Liver (tissue), 9 donors: ENCODE measurements around the gene SOX8. TPM values are rescaled to one million over a fixed set of nuclear protein-coding genes. Genes with fewer than 3 reads are reported as not detected.

Source experiments
- DNase-seq: peaks from one replicate; pipeline ENCODE4 v3.0.0-alpha.2; 2017; ENCODE audit warnings: low spot score
- H3K27ac ChIP-seq, 2 donors: one replicate each; pipeline ENCODE4 v1.7.0; 2013; ENCODE audit warnings: inconsistent platforms in 2 of 2, low read length in 2 of 2, control low read depth in 1 of 2, low read depth in 1 of 2, mild to moderate bottlenecking in 1 of 2
- H3K27me3 ChIP-seq, 4 donors: one replicate each; pipeline versions ENCODE4 v1.6.1 to v1.7.0; 2013; ENCODE audit warnings: low read length in 3 of 4, inconsistent platforms in 1 of 4, mild to moderate bottlenecking in 1 of 4, moderate library complexity in 1 of 4; ENCODE audit not compliant: control insufficient read depth in 4 of 4, insufficient read depth in 4 of 4
- H3K36me3 ChIP-seq, 4 donors: one replicate each; pipeline versions ENCODE4 v1.6.1 to v1.7.0; 2013; ENCODE audit warnings: low read length in 3 of 4, mild to moderate bottlenecking in 3 of 4, low read depth in 1 of 4, moderate library complexity in 1 of 4; ENCODE audit not compliant: control insufficient read depth in 4 of 4, insufficient read depth in 3 of 4
- H3K4me1 ChIP-seq, 4 donors: one replicate each; pipeline versions ENCODE4 v1.6.1 to v1.7.0; 2013; ENCODE audit warnings: low read length in 3 of 4, mild to moderate bottlenecking in 3 of 4, moderate library complexity in 1 of 4; ENCODE audit not compliant: control insufficient read depth in 4 of 4, insufficient read depth in 4 of 4
- H3K4me3 ChIP-seq, 3 donors: one replicate each; pipeline versions ENCODE4 v1.6.1 to v1.7.0; 2013; ENCODE audit warnings: low read length in 3 of 3, control low read depth in 1 of 3, low read depth in 1 of 3, mild to moderate bottlenecking in 1 of 3
- H3K9ac ChIP-seq, 2 donors: one replicate each; pipeline ENCODE4 v1.7.0; 2013; ENCODE audit warnings: low read length in 2 of 2, mild to moderate bottlenecking in 2 of 2, moderate library complexity in 2 of 2, control low read depth in 1 of 2, low read depth in 1 of 2
- H3K9me3 ChIP-seq, 4 donors: one replicate each; pipeline versions ENCODE4 v1.6.1 to v1.7.0; 2013; ENCODE audit warnings: low read length in 3 of 4; ENCODE audit not compliant: control insufficient read depth in 4 of 4
- ATF3 ChIP-seq: IDR thresholded peaks from 2 replicates; pipeline ENCODE4 v1.6.1; 2016; ENCODE audit warnings: antibody characterized with exemption
- CTCF ChIP-seq: fragments of 150-350 bp; IDR thresholded peaks from 2 replicates; pipeline ENCODE4 v1.5.1; 2017; ENCODE audit warnings: improper control_type of control experiment, low read depth, low read length; ENCODE audit not compliant: missing input control
- EGR1 ChIP-seq, 2 donors: IDR thresholded peaks; 2 replicates each; pipeline ENCODE4 v1.6.1; 2016 to 2018; ENCODE audit warnings: antibody characterized with exemption in 2 of 2, low read depth in 2 of 2
- FOXA1 ChIP-seq: IDR thresholded peaks from 2 replicates; pipeline ENCODE4 v1.6.1; 2016; ENCODE audit warnings: antibody characterized with exemption
- GABPA ChIP-seq, 2 donors: IDR thresholded peaks in 1 of 2; conservative IDR thresholded peaks in 1 of 2; 2 replicates each; pipeline ENCODE4 v1.6.1; 2016; ENCODE audit warnings: antibody characterized with exemption in 2 of 2, mild to moderate bottlenecking in 1 of 2, moderate library complexity in 1 of 2
- HNF4A ChIP-seq, 2 donors: conservative IDR thresholded peaks; 2 replicates each; pipeline ENCODE4 v1.6.1; 2016; ENCODE audit warnings: antibody characterized with exemption in 2 of 2, mild to moderate bottlenecking in 2 of 2
- HNF4G ChIP-seq: IDR thresholded peaks from 2 replicates; pipeline ENCODE4 v1.6.1; 2016; ENCODE audit warnings: antibody characterized with exemption
- MAX ChIP-seq: IDR thresholded peaks from 2 replicates; pipeline ENCODE4 v1.6.1; 2016; ENCODE audit warnings: antibody characterized with exemption
- NR2F2 ChIP-seq: IDR thresholded peaks from 2 replicates; pipeline ENCODE4 v1.6.1; 2016; ENCODE audit warnings: antibody characterized with exemption
- RAD21 ChIP-seq, 2 donors: IDR thresholded peaks; 2 replicates each; pipeline ENCODE4 v1.6.1; 2016; ENCODE audit warnings: antibody characterized with exemption in 2 of 2, mild to moderate bottlenecking in 2 of 2
- REST ChIP-seq: IDR thresholded peaks from 2 replicates; pipeline ENCODE4 v1.6.1; 2016; ENCODE audit warnings: antibody characterized with exemption, mild to moderate bottlenecking
- RXRA ChIP-seq, 2 donors: IDR thresholded peaks; 2 replicates each; pipeline ENCODE4 v1.6.1; 2017 to 2018; ENCODE audit warnings: antibody characterized with exemption in 2 of 2, mild to moderate bottlenecking in 1 of 2
- SP1 ChIP-seq: IDR thresholded peaks from 2 replicates; pipeline ENCODE4 v1.6.1; 2018; ENCODE audit warnings: antibody characterized with exemption, mild to moderate bottlenecking
- YY1 ChIP-seq: IDR thresholded peaks from 2 replicates; pipeline ENCODE4 v1.6.1; 2016; ENCODE audit warnings: antibody characterized with exemption, mild to moderate bottlenecking
- ZBTB33 ChIP-seq: IDR thresholded peaks from 2 replicates; pipeline ENCODE4 v1.6.1; 2016; ENCODE audit warnings: antibody characterized with exemption
- WGBS: extraction: QIAGEN DNeasy Blood & Tissue Kit; methylation state at CpG from one replicate; pipeline ENCODE4 v1.1.7; 2013; 5-methylcytosine and 5-hydroxymethylcytosine counted together
- polyA plus RNA-seq, 2 donors: library from polyadenylated mRNA; stranded (reverse) in 1 of 2; unstranded in 1 of 2; fragments of 200-250 nt in 1 of 2; fragments of >200 nt in 1 of 2; fragmentation: Nextera tagmentation in 1 of 2; extraction: Ambion mirVana in 1 of 2; gene quantifications; one replicate each; pipeline versions ENCODE4 v1.2.1 to v1.2.3, GENCODE V29; 2013 to 2015
- total RNA-seq, 2 donors: library from RNA; depleted of rRNA; stranded (reverse); fragments of >200 nt; gene quantifications; one replicate each; pipeline ENCODE4 v1.2.3, GENCODE V29; 2014
- donor health status: healthy.
- donor health status: healthy.
- donor health status: healthy.
- donor health status: healthy.
- donor health status: healthy.

Gene SOX8
- total and polyA plus RNA-seq, 4 donors, result 0.05 to 0.33 (median 0.17) TPM; not detected in 1

GRCh38 chr16:997440-998051 lies 16.0 kb downstream of the SOX8 start:
- Histone ChIP-seq H3K4me1 (no peaks in the 10 kb centered on the region), H3K36me3 (no peaks in the 10 kb centered on the region), H3K27ac (no peak overlapping the region), H3K9ac (no peak overlapping the region), H3K27me3 (peaks cover 0 to 2% (median 0%) of the 10 kb centered on the region in 4 donors), H3K9me3 (peaks cover 0 to 10% (median 2%) of the 10 kb centered on the region in 4 donors), H3K4me3 (no peak overlapping the region)
- TF ChIP-seq REST (no peak), RXRA (IDR thresholded peaks at IDR 0.05) (no peak), MAX (no peak), RAD21 (IDR thresholded peaks at IDR 0.05) (no peak), SP1 (no peak), HNF4A (conservative IDR thresholded peaks at IDR 0.05) (no peak), EGR1 (IDR thresholded peaks at IDR 0.05; ENCODE audit: low read depth in 2 of 2) (no peak), GABPA (IDR thresholded peaks at IDR 0.05 in 1 of 2, conservative IDR thresholded peaks at IDR 0.05 in 1 of 2) (no peak), ZBTB33 (no peak), CTCF (no peak), ATF3 (no peak), YY1 (no peak), HNF4G (no peak)
- DNase-seq, result no peak
- 47% methylated on average over 39 of the region's 39 CpGs for WGBS

- 77% methylated on average over 11 of the region's 11 CpGs for WGBS
Observed at GRCh38 chr16:998211-998610, 16.6 kb downstream of the SOX8 start.

More at GRCh38 chr16:998211-998610, 16.6 kb downstream of the SOX8 start:
- peaks cover 0 to 2% (median 0%) of the 10 kb centered on the region in 4 donors for H3K27me3 ChIP-seq
- TF ChIP-seq YY1 (no peak), RAD21 (IDR thresholded peaks at IDR 0.05) (no peak), EGR1 (IDR thresholded peaks at IDR 0.05; ENCODE audit: low read depth in 2 of 2) (no peak), FOXA1 (no peak), GABPA (IDR thresholded peaks at IDR 0.05 in 1 of 2, conservative IDR thresholded peaks at IDR 0.05 in 1 of 2) (no peak), NR2F2 (no peak), CTCF (no peak)
- H3K9ac ChIP-seq, result no peak overlapping the region
- peaks cover 0 to 10% (median 2%) of the 10 kb centered on the region in 4 donors for H3K9me3 ChIP-seq
- H3K36me3 ChIP-seq, result no peaks in the 10 kb centered on the region
- DNase-seq, result no peak
- H3K4me3 ChIP-seq, result no peak overlapping the region
- no peaks in the 10 kb centered on the region for H3K4me1 ChIP-seq
- no peak overlapping the region for H3K27ac ChIP-seq
